Neural progenitor cell (in vitro differentiated cells): Measurements from ENCODE around the gene PACRG.

ENCODE experiments used
- EZH2 ChIP-seq: fragments of 200-600 bp; sonication (generic); IDR thresholded peaks from 2 replicates; pipeline ENCODE4 v1.6.1; 2017; ENCODE audit warnings: antibody characterized with exemption, mild to moderate bottlenecking, moderate library complexity
- TF ChIP-seq, protein P1 (sequence below): fragments of 200-600 bp; sonication (generic); IDR thresholded peaks from 2 replicates; pipeline ENCODE4 v1.5.1; 2017; ENCODE audit warnings: antibody characterized with exemption, mild to moderate bottlenecking

DNA sequence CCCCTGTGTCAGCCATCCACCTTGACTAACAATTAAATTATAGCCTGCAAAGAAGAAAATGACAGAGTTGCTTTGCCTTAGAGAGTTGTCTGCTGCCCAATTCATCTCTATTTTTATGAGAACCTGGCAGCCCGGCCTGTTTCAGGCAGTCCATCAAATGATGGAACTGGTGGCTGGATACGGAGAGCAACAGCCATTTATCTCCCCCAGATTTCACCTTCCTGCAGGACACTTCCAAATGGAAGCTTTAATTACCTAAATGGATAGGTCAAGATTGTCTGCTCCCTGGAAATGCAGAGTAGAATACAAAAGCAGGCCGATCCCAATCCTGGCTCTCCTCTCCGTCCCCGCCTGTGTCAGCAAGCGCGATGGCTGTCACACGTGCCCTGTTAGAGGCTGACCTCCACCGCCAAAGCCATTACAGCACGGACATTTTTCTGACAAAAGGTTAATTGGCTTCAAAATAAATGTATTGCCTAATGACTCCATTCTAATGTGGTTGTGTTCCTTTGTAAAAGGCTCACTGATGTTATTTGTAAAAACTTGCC, 86.7 kb downstream of the PACRG start:
- no peak for TF ChIP-seq EZH2
- TF ChIP-seq, protein P1, sequence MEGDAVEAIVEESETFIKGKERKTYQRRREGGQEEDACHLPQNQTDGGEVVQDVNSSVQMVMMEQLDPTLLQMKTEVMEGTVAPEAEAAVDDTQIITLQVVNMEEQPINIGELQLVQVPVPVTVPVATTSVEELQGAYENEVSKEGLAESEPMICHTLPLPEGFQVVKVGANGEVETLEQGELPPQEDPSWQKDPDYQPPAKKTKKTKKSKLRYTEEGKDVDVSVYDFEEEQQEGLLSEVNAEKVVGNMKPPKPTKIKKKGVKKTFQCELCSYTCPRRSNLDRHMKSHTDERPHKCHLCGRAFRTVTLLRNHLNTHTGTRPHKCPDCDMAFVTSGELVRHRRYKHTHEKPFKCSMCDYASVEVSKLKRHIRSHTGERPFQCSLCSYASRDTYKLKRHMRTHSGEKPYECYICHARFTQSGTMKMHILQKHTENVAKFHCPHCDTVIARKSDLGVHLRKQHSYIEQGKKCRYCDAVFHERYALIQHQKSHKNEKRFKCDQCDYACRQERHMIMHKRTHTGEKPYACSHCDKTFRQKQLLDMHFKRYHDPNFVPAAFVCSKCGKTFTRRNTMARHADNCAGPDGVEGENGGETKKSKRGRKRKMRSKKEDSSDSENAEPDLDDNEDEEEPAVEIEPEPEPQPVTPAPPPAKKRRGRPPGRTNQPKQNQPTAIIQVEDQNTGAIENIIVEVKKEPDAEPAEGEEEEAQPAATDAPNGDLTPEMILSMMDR, result no peak
